ENCODE results near the gene RAET1E. TPM values are rescaled to one million over a fixed set of nuclear protein-coding genes. Genes with fewer than 3 reads are reported as not detected.

The RAET1E gene
- total RNA-seq, 1 donor from 2014 or later, result not detected

DNA sequence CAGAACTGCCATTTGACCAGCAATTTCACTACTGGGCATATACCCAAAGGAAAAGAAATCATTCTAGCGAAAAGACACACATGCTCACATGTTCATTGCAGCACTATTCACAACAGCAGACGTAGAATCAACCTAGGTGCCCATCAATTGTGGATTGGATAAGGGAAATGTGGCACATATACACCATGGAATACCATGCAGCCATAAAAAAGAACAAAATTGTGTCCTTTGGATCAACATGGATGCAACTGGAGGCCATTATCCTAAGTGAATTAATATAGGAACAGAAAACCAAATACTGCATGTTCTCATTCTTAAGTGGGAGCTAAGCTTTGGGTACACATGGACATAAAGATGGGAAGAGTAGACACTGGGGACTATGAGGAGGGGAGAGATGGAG, 16.1 kb downstream of the RAET1E start:
- no peak for TF ChIP-seq CTCF (IDR thresholded peaks at IDR 0.05; ENCODE audit: insufficient read depth, low read length, poor library complexity, severe bottlenecking)
- no peaks in the 10 kb centered on the region for H3K36me3 ChIP-seq (ENCODE audit: control insufficient read depth, insufficient read depth, low read length)
- peaks cover 13% of the 10 kb centered on the region for H3K27me3 ChIP-seq (ENCODE audit: control insufficient read depth, insufficient read depth, low read length)
- H3K4me3 ChIP-seq (ENCODE audit: low read depth, low read length), result no peak overlapping the region
- no peak for DNase-seq (ENCODE audit: low read depth)

- Histone ChIP-seq H3K27me3 (ENCODE audit: control insufficient read depth, insufficient read depth, low read length) (peaks cover 13% of the 10 kb centered on the region), H3K4me3 (ENCODE audit: low read depth, low read length) (no peak overlapping the region), H3K36me3 (ENCODE audit: control insufficient read depth, insufficient read depth, low read length) (no peaks in the 10 kb centered on the region)
- TF ChIP-seq CTCF (IDR thresholded peaks at IDR 0.05; ENCODE audit: insufficient read depth, low read length, poor library complexity, severe bottlenecking), result no peak
- no peak for DNase-seq (ENCODE audit: low read depth)
Measured at GRCh38 chr6:149881066-149881766, 16.7 kb downstream of the RAET1E start.

- Histone ChIP-seq H3K4me3 (ENCODE audit: low read depth, low read length) (no peak overlapping the region), H3K36me3 (ENCODE audit: control insufficient read depth, insufficient read depth, low read length) (no peaks in the 10 kb centered on the region), H3K27me3 (ENCODE audit: control insufficient read depth, insufficient read depth, low read length) (peaks cover 7% of the 10 kb centered on the region)
- no peak for TF ChIP-seq CTCF (IDR thresholded peaks at IDR 0.05; ENCODE audit: insufficient read depth, low read length, poor library complexity, severe bottlenecking)
- DNase-seq (ENCODE audit: low read depth), result no peak
Measured at GRCh38 chr6:149877659-149878058, 20.3 kb downstream of the RAET1E start.

- TF ChIP-seq CTCF (IDR thresholded peaks at IDR 0.05; ENCODE audit: insufficient read depth, low read length, poor library complexity, severe bottlenecking), result no peak
- no peak for DNase-seq (ENCODE audit: low read depth)
- no peaks in the 10 kb centered on the region for H3K36me3 ChIP-seq (ENCODE audit: control insufficient read depth, insufficient read depth, low read length)
- no peak overlapping the region for H3K4me3 ChIP-seq (ENCODE audit: low read depth, low read length)
- H3K27me3 ChIP-seq (ENCODE audit: control insufficient read depth, insufficient read depth, low read length), result peaks cover 7% of the 10 kb centered on the region
Measured at GRCh38 chr6:149876241-149876933, 21.5 kb downstream of the RAET1E start.

DNA sequence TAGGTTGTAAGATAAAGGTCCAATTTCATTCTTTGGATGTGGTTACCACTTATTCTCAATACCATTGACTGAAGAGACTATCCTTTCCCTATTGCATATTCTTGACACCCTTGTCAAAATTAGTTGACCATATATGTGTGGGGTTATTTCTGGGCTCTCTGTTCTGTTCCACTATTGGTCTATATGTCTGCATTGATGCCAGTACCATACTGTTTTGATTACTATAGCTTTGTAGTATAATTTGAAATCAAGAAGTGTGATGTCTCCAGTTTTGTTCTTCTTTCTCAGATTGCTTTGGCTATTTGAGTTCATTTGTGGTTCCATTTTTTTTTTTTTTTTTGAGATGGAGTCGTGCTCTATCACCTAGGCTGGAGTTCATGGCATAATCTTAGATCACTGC, 25.7 kb downstream of the RAET1E start:
- no peak for DNase-seq (ENCODE audit: low read depth)

More for the DNA sequence above, 25.7 kb downstream of the RAET1E start:
- no peaks in the 10 kb centered on the region for H3K27me3 ChIP-seq (ENCODE audit: control insufficient read depth, insufficient read depth, low read length)
- no peaks in the 10 kb centered on the region for H3K36me3 ChIP-seq (ENCODE audit: control insufficient read depth, insufficient read depth, low read length)
- no peak overlapping the region for H3K4me3 ChIP-seq (ENCODE audit: low read depth, low read length)
- TF ChIP-seq CTCF (IDR thresholded peaks at IDR 0.05; ENCODE audit: insufficient read depth, low read length, poor library complexity, severe bottlenecking), result no peak
